Measurements from ENCODE around the gene FBXL3. TPM values are rescaled to one million over a fixed set of nuclear protein-coding genes. Genes with fewer than 3 reads are reported as not detected.

FBXL3 gene
- polyA plus RNA-seq, 3 donors = 14.7 to 20.0 (median 19.0) TPM

- no peak overlapping the region for H3K27ac Mint-ChIP-seq
- H3K9me3 Mint-ChIP-seq = peaks cover 0 to 3% (median 0%) of the 10 kb centered on the region in 7 donors
- H3K9ac ChIP-seq (ENCODE audit: insufficient read depth, low read length, poor library complexity, severe bottlenecking) = no peak overlapping the region
- intact Hi-C loops (cut with micrococcal nuclease) = no loop called here
- peaks cover 5% of the 10 kb centered on the region for H3K4me1 Mint-ChIP-seq
- no peaks in the 10 kb centered on the region for H3K79me2 ChIP-seq (ENCODE audit: insufficient read depth, low read length)
- H3K4me1 ChIP-seq (ENCODE audit: control insufficient read depth in 1 of 2, insufficient read depth in 2 of 2, low read length in 2 of 2) = no peaks in the 10 kb centered on the region
- no peak for DNase-seq
- no peaks in the 10 kb centered on the region for H3K27me3 ChIP-seq (ENCODE audit: control insufficient read depth in 2 of 2, insufficient read depth in 2 of 2, low read length in 2 of 2)
- H3K36me3 Mint-ChIP-seq = peaks cover 15 to 17% of the 10 kb centered on the region in 2 donors
- no peaks in the 10 kb centered on the region for H3K9me3 ChIP-seq (replicated peaks in 1 of 2; ENCODE audit: control insufficient read depth in 1 of 2, insufficient read depth in 1 of 2, low read length in 2 of 2)
- H3K4me2 ChIP-seq (replicated peaks; ENCODE audit: extremely low read depth, low read length, poor library complexity, severe bottlenecking) = no peak overlapping the region
- no peak overlapping the region for H3K27ac ChIP-seq (ENCODE audit: low read depth in 1 of 2, low read length in 2 of 2)
- peaks cover 4 to 12% of the 10 kb centered on the region in 2 donors for H3K36me3 ChIP-seq (replicated peaks in 1 of 2; ENCODE audit: control insufficient read depth in 1 of 2, insufficient read depth in 2 of 2, low read length in 2 of 2)
- H2AFZ ChIP-seq (ENCODE audit: insufficient read depth, low read depth, low read length, poor library complexity, severe bottlenecking) = no peak overlapping the region
- H4K20me1 ChIP-seq (ENCODE audit: insufficient read depth, low read length) = no peaks in the 10 kb centered on the region
- no peak for TF ChIP-seq CTCF (IDR thresholded peaks at IDR 0.05)
- H3K4me3 ChIP-seq (replicated peaks in 1 of 3; ENCODE audit: low read depth in 2 of 3, low read length in 3 of 3) = no peak overlapping the region
- no CpG with 5 or more reads among the region's 5 CpGs for WGBS (ENCODE audit: insufficient coverage)
- H3K4me3 Mint-ChIP-seq = no peak overlapping the region
- H3K27me3 Mint-ChIP-seq (ENCODE audit: low read depth in 3 of 3) = peaks cover 0 to 1% (median 0%) of the 10 kb centered on the region in 3 donors
Observed at GRCh38 chr13:77038907-77039480, 12.0 kb upstream of the FBXL3 start.

GRCh38 chr13:77036279-77036678 is 9.3 kb upstream of the FBXL3 start:
- H3K4me3 ChIP-seq (replicated peaks in 1 of 3; ENCODE audit: low read depth in 2 of 3, low read length in 3 of 3) = no peak overlapping the region
- H3K4me3 Mint-ChIP-seq = no peak overlapping the region
- H2AFZ ChIP-seq (ENCODE audit: insufficient read depth, low read depth, low read length, poor library complexity, severe bottlenecking) = no peak overlapping the region
- H3K36me3 Mint-ChIP-seq = peaks cover 0 to 3% of the 10 kb centered on the region in 2 donors
- H3K27me3 ChIP-seq (ENCODE audit: control insufficient read depth in 2 of 2, insufficient read depth in 2 of 2, low read length in 2 of 2) = no peaks in the 10 kb centered on the region
- peaks cover 5% of the 10 kb centered on the region for H3K4me1 Mint-ChIP-seq
- WGBS (ENCODE audit: insufficient coverage) = no CpG with 5 or more reads among the region's 1 CpG
- no peaks in the 10 kb centered on the region for H3K36me3 ChIP-seq (replicated peaks in 1 of 2; ENCODE audit: control insufficient read depth in 1 of 2, insufficient read depth in 2 of 2, low read length in 2 of 2)
- H3K27ac Mint-ChIP-seq = no peak overlapping the region
- intact Hi-C loops (cut with micrococcal nuclease) = no loop called here
- peaks cover 0 to 2% of the 10 kb centered on the region in 2 donors for H3K9me3 ChIP-seq (replicated peaks in 1 of 2; ENCODE audit: control insufficient read depth in 1 of 2, insufficient read depth in 1 of 2, low read length in 2 of 2)
- H3K79me2 ChIP-seq (ENCODE audit: insufficient read depth, low read length) = no peaks in the 10 kb centered on the region
- no peaks in the 10 kb centered on the region for H4K20me1 ChIP-seq (ENCODE audit: insufficient read depth, low read length)
- H3K9ac ChIP-seq (ENCODE audit: insufficient read depth, low read length, poor library complexity, severe bottlenecking) = no peak overlapping the region
- peaks cover 0 to 1% (median 0%) of the 10 kb centered on the region in 3 donors for H3K27me3 Mint-ChIP-seq (ENCODE audit: low read depth in 3 of 3)
- no peak overlapping the region for H3K27ac ChIP-seq (ENCODE audit: low read depth in 1 of 2, low read length in 2 of 2)
- no peak overlapping the region for H3K4me2 ChIP-seq (replicated peaks; ENCODE audit: extremely low read depth, low read length, poor library complexity, severe bottlenecking)
- H3K9me3 Mint-ChIP-seq = peaks cover 2 to 9% (median 3%) of the 10 kb centered on the region in 7 donors
- no peak for TF ChIP-seq CTCF (IDR thresholded peaks at IDR 0.05)
- no peak for DNase-seq
- no peaks in the 10 kb centered on the region for H3K4me1 ChIP-seq (ENCODE audit: control insufficient read depth in 1 of 2, insufficient read depth in 2 of 2, low read length in 2 of 2)
